ENCODE data around the gene PCDHGA5.

PCDHGA5 gene

DNA sequence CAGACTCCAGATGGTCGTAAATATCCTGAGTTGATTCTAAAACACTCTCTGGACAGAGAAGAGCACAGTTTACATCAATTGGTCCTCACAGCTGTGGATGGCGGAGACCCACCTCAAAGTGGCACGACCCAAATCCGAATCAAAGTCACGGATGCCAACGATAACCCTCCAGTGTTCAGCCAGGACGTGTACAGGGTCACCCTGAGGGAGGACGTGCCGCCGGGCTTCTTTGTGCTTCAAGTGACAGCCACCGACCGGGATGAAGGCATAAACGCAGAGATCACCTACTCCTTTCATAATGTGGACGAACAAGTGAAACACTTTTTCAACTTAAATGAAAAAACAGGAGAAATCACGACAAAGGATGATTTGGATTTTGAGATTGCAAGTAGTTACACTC lies 3.3 kb upstream of the PCDHGA5 start:
- no peak for DNase-seq (ENCODE audit: low read depth)
- TF ChIP-seq, protein P1, sequence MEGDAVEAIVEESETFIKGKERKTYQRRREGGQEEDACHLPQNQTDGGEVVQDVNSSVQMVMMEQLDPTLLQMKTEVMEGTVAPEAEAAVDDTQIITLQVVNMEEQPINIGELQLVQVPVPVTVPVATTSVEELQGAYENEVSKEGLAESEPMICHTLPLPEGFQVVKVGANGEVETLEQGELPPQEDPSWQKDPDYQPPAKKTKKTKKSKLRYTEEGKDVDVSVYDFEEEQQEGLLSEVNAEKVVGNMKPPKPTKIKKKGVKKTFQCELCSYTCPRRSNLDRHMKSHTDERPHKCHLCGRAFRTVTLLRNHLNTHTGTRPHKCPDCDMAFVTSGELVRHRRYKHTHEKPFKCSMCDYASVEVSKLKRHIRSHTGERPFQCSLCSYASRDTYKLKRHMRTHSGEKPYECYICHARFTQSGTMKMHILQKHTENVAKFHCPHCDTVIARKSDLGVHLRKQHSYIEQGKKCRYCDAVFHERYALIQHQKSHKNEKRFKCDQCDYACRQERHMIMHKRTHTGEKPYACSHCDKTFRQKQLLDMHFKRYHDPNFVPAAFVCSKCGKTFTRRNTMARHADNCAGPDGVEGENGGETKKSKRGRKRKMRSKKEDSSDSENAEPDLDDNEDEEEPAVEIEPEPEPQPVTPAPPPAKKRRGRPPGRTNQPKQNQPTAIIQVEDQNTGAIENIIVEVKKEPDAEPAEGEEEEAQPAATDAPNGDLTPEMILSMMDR (IDR thresholded peaks at IDR 0.05; ENCODE audit: low read depth, low read length) = no peak
- no peak for TF ChIP-seq MYC (IDR thresholded peaks at IDR 0.05; ENCODE audit: low read depth, low read length)
- TF ChIP-seq POLR2A (IDR thresholded peaks at IDR 0.05; ENCODE audit: extremely low read depth, insufficient read length) = no peak
- TF ChIP-seq, protein P2, sequence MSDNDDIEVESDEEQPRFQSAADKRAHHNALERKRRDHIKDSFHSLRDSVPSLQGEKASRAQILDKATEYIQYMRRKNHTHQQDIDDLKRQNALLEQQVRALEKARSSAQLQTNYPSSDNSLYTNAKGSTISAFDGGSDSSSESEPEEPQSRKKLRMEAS (IDR thresholded peaks at IDR 0.05; ENCODE audit: low read depth, low read length) = no peak
- H3K4me3 ChIP-seq (ENCODE audit: low read depth, low read length) = peak overlapping the region; percentile 75

DNA sequence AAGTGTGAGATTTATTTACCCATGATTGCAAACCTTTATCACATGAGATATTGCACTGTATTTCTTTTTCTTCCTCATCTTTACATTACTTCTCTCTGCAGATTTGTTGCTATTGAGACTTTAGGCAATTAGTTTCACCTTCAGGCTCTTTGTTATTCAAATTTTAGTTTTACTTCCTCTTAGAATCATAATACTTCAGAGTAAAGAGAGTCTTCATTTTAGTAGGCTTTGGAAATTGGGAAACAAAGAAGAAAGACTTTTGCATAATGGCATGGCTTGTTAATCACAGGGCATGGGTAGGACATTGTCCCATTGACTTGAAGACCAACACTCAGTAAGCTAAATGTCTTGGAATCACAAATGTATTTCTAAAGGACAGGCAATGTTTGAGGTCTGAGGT lies 1.2 kb upstream of the PCDHGA5 start:
- no peak for DNase-seq (ENCODE audit: low read depth)
- TF ChIP-seq MYC (IDR thresholded peaks at IDR 0.05; ENCODE audit: low read depth, low read length) (no peak), POLR2A (IDR thresholded peaks at IDR 0.05; ENCODE audit: extremely low read depth, insufficient read length) (no peak)
- TF ChIP-seq, protein P1 (IDR thresholded peaks at IDR 0.05; ENCODE audit: low read depth, low read length) = no peak
- TF ChIP-seq, protein P2 (IDR thresholded peaks at IDR 0.05; ENCODE audit: low read depth, low read length) = no peak
- no peak overlapping the region for H3K4me3 ChIP-seq (ENCODE audit: low read depth, low read length)

DNA sequence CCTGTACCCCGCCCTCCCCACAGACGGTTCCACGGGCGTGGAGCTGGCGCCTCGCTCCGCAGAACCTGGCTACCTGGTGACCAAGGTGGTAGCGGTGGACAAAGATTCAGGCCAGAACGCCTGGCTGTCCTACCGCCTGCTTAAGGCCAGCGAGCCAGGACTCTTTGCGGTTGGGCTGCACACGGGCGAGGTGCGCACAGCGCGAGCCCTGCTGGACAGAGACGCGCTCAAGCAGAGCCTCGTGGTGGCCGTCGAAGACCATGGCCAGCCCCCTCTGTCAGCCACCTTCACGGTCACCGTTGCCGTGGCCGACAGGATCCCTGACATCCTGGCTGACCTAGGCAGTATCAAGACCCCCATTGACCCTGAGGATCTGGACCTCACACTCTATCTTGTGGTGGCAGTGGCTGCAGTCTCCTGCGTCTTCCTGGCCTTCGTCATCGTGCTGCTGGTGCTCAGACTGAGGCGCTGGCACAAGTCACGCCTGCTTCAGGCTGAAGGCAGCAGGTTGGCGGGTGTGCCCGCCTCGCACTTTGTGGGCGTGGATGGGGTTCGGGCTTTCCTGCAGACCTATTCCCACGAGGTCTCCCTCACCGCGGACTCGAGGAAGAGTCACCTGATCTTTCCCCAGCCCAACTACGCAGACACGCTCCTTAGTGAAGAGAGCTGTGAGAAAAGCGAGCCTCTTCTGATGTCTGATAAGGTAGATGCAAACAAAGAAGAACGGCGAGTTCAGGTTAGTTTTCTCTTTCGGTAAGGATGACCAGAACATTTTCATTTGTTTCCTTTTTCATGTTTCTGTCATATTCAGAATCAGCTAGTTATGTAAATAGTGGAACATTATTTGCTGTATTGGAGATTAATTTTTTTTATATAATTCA lies 2.3 kb downstream of the PCDHGA5 start:
- TF ChIP-seq, protein P1 (IDR thresholded peaks at IDR 0.05; ENCODE audit: low read depth, low read length) = no peak
- TF ChIP-seq POLR2A (IDR thresholded peaks at IDR 0.05; ENCODE audit: extremely low read depth, insufficient read length) (no peak), MYC (IDR thresholded peaks at IDR 0.05; ENCODE audit: low read depth, low read length) (no peak)
- TF ChIP-seq, protein P2 (IDR thresholded peaks at IDR 0.05; ENCODE audit: low read depth, low read length) = no peak
- no peak overlapping the region for H3K4me3 ChIP-seq (ENCODE audit: low read depth, low read length)
- DNase-seq (ENCODE audit: low read depth) = no peak

DNA sequence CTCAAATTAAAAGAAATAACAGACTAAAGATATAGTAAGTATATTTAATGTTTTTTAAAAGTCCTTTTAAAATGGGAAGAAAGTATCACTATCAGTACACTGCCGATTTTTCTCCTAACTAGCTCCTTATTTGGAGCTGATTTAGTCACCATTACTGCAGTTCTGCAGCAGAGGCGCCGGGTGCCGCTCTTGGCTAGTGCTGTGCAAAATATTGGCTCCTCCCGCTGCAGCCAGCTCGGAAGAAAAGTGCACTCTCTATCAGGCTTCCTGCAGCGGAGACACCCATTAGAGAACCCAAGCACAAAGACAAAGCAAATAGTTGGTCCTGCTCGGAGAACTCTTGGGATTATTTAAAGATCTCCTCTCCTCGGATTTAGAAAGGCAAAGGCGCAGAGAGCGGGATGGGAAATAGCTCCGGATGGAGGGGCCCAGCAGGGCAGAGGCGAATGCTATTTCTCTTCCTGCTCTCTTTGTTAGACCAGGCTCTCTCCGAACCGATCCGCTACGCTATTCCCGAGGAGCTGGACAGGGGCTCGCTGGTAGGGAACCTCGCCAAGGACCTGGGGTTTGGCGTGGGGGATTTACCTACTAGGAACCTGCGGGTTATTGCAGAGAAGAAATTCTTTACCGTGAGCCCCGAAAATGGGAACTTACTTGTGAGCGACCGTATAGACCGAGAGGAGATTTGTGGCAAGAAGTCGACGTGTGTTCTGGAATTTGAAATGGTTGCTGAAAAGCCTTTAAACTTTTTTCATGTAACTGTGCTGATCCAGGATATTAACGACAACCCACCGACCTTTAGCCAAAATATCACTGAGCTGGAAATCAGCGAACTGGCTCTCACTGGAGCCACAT lies 6.3 kb downstream of the PCDHGA5 start, which contains the start of gene PCDHGB3:
Gene PCDHGB3 (plus strand): TSS at position 249 of the 855 bp plus-strand sequence. CDS start 153 bp downstream, at position 402.
- TF ChIP-seq, protein P2 (IDR thresholded peaks at IDR 0.05; ENCODE audit: low read depth, low read length) = no peak
- TF ChIP-seq, protein P1 (IDR thresholded peaks at IDR 0.05; ENCODE audit: low read depth, low read length) = peak; percentile 57
- peak; percentile 77 for DNase-seq (ENCODE audit: low read depth)
- peak within 1 kb of the TSS; percentile 50 for H3K4me3 ChIP-seq (ENCODE audit: low read depth, low read length)

DNA sequence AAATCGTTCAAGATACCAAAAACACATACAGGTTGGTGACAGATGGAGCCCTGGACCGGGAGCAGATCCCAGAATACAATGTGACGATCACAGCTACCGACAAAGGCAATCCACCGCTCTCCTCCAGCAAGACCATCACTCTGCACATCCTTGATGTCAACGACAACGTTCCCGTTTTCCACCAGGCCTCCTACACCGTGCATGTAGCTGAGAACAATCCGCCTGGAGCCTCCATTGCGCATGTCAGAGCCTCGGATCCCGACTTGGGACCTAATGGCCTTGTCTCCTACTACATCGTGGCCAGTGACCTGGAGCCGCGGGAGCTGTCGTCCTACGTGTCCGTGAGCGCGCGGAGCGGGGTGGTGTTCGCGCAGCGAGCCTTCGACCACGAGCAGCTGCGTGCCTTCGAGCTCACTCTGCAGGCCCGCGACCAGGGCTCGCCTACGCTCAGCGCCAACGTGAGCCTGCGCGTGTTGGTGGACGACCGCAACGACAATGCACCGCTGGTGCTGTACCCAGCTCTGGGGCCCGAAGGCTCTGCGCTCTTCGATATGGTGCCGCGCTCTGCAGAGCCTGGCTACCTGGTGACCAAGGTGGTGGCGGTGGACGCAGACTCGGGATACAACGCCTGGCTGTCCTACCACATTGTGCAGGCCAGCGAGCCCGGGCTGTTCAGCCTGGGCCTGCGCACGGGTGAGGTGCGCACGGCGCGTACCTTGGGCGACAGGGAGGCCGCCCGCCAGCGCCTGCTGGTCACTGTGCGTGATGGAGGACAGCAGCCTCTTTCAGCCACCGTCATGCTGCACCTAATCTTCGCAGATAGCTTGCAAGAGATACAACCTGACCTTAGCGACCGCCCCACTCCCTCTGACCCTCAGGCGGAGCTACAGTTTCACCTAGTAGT lies 7.9 kb downstream of the PCDHGA5 start:
- TF ChIP-seq, protein P2 (IDR thresholded peaks at IDR 0.05; ENCODE audit: low read depth, low read length) = no peak

More for the DNA sequence above, 7.9 kb downstream of the PCDHGA5 start:
- H3K4me3 ChIP-seq (ENCODE audit: low read depth, low read length) = no peak overlapping the region
- DNase-seq (ENCODE audit: low read depth) = no peak

Measured in NB4 (cell line).